Measurements from ENCODE around the gene LIPC.

The LIPC gene

GRCh38 chr15:58568157-58568571, 136.4 kb downstream of the LIPC start:
- no peak overlapping the region for H3K4me3 ChIP-seq (ENCODE audit: low read depth, low read length)
- TF ChIP-seq CTCF (IDR thresholded peaks at IDR 0.05; ENCODE audit: low read depth, low read length) = no peak

GRCh38 chr15:58569455-58569854, 137.7 kb downstream of the LIPC start:
- H3K4me3 ChIP-seq (ENCODE audit: low read depth, low read length) = no peak overlapping the region
- no peak for TF ChIP-seq CTCF (IDR thresholded peaks at IDR 0.05; ENCODE audit: low read depth, low read length)

- no peak overlapping the region for H3K4me3 ChIP-seq (ENCODE audit: low read depth, low read length)
- TF ChIP-seq CTCF (IDR thresholded peaks at IDR 0.05; ENCODE audit: low read depth, low read length) = no peak
These were observed 139.7 kb downstream of the LIPC start for GRCh38 chr15:58571491-58571890.

GRCh38 chr15:58572521-58572920, 140.7 kb downstream of the LIPC start:
- no peak overlapping the region for H3K4me3 ChIP-seq (ENCODE audit: low read depth, low read length)
- no peak for TF ChIP-seq CTCF (IDR thresholded peaks at IDR 0.05; ENCODE audit: low read depth, low read length)

GRCh38 chr15:58573270-58573669, 141.5 kb downstream of the LIPC start:
- TF ChIP-seq CTCF (IDR thresholded peaks at IDR 0.05; ENCODE audit: low read depth, low read length) = no peak
- H3K4me3 ChIP-seq (ENCODE audit: low read depth, low read length) = no peak overlapping the region

GRCh38 chr15:58574631-58575030, 142.8 kb downstream of the LIPC start:
- H3K4me3 ChIP-seq (ENCODE audit: low read depth, low read length) = no peak overlapping the region
- TF ChIP-seq CTCF (IDR thresholded peaks at IDR 0.05; ENCODE audit: low read depth, low read length) = no peak

GRCh38 chr15:58575045-58575786, 143.4 kb downstream of the LIPC start:
- TF ChIP-seq CTCF (IDR thresholded peaks at IDR 0.05; ENCODE audit: low read depth, low read length) = no peak
- no peak overlapping the region for H3K4me3 ChIP-seq (ENCODE audit: low read depth, low read length)
